Pancreas (tissue), 10 donors: ENCODE data around the gene VWA5B1. TPM values are rescaled to one million over a fixed set of nuclear protein-coding genes. Genes with fewer than 3 reads are reported as not detected.

Source experiments
- ATAC-seq, 4 donors: fragments of 200-7000 bp; cut with Tn5 transposase; one replicate each; pipeline versions ENCODE4 v1.8.0 to v1.9.1; 2020; ENCODE audit warnings: mild to moderate bottlenecking in 4 of 4, moderate library complexity in 4 of 4
- DNase-seq, 6 donors: peaks; one replicate each; pipeline ENCODE4 v3.0.0-alpha.2; 2020
- FAIRE-seq: peaks from 2 replicates; lab custom pipeline; 2012; peaks lifted over from hg19 to GRCh38; lab: Jason Lieb, UNC
- H3K27ac ChIP-seq, 4 donors: fragments of 200-600 bp; sonication (generic); 1 replicate in 3 of 4; 2 replicates in 1 of 4; pipeline versions ENCODE4 v1.5.0 to v1.8.0; 2020
- H3K27me3 ChIP-seq, 4 donors: fragments of 200-600 bp; one replicate each; pipeline ENCODE4 v1.8.0; 2021
- H3K36me3 ChIP-seq, 3 donors: fragments of 200-600 bp; sonication (generic) in 1 of 3; one replicate each; pipeline versions ENCODE4 v1.5.0 to v1.8.0; 2020 to 2021
- H3K4me1 ChIP-seq, 3 donors: fragments of 200-600 bp; one replicate each; pipeline ENCODE4 v1.8.0; 2021
- H3K4me3 ChIP-seq, 4 donors: fragments of 200-600 bp; sonication (generic) in 2 of 4; one replicate each; pipeline versions ENCODE4 v1.5.0 to v1.8.0; 2020 to 2021
- H3K9me3 ChIP-seq, 4 donors: fragments of 200-600 bp; one replicate each; pipeline ENCODE4 v1.8.0; 2021
- WGBS, 2 donors: extraction: QIAGEN DNeasy Blood & Tissue Kit; methylation state at CpG; one replicate each; pipeline ENCODE4 v1.1.7; 2013; 5-methylcytosine and 5-hydroxymethylcytosine counted together
- intact Hi-C, 3 donors: fragments of 100-400 bp; cut with DNase I; formaldehyde crosslinking; loops; one replicate each; pipeline versions ENCODE4 v1.11.1 to v1.14.2; 2022
- polyA plus RNA-seq, 2 donors: library from polyadenylated mRNA; stranded (reverse); fragments of 200-250 nt; gene quantifications; one replicate each; pipeline ENCODE4 v1.2.3, GENCODE V29; 2013
- total RNA-seq, 6 donors: library from RNA; stranded (reverse); fragmentation: NEBNext Ultra II Directional in 4 of 6; extraction: Animal tissue kit (Norgen Biotek cat#: 25700) in 4 of 6; gene quantifications; one replicate each; pipeline versions ENCODE4 v1.2.1 to v1.2.4, GENCODE V29; 2021 to 2023
- TF ChIP-seq, protein P1 (sequence below), 4 donors: fragments of 200-600 bp; sonication (generic) in 3 of 4; IDR thresholded peaks; one replicate each; pipeline versions ENCODE4 v1.5.0 to v1.8.0; 2021; ENCODE audit warnings: antibody characterized with exemption in 4 of 4
- donor health status: healthy with polysubstance abuse.
- donor health status: DM: no; HTN: no; CAD: no; lungs with moderate emphysema.
- donor health status: DM: no; HTN: no; CAD: no.
- donor health status: control.
- donor health status: control.
- donor health status: Bipolar disorder and iron deficiency.
- donor health status: DM: yes; HTN: yes; CAD: no.
- donor health status: DM: no; HTN: no; CAD: no.
- donor health status: DM: no; HTN: no; CAD: no.
- donor health status: DM: yes; HTN: yes; CAD: no.

Gene VWA5B1
- total and polyA plus RNA-seq, 8 donors = 0.16 to 0.70 (median 0.29) TPM; not detected in 1

DNA sequence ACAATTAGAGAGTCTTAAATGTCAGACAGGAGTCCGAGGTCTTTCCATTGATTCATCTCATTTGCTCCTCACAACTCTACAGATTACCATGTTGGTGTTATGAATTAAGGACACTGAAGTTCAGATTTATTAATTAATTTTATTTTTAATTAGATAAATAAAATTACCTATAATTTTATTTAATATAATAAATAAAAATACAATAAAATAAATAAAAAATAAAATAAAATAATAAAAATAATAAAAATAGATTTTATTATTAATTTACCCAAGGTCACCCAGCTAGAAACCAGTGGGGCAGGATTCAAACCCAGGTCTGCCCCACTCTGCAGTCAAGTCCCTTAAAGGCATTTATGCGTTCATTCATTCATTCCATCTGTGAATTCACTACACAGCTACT is 72.2 kb downstream of the VWA5B1 start:
- FAIRE-seq (peak; percentile 64), ATAC-seq (no peak), DNase-seq (no peak)
- H3K27ac ChIP-seq = no peak overlapping the region
- WGBS, 2 donors = 95 to 96% methylated on average over 2 of the region's 2 CpGs
- TF ChIP-seq, protein P1, sequence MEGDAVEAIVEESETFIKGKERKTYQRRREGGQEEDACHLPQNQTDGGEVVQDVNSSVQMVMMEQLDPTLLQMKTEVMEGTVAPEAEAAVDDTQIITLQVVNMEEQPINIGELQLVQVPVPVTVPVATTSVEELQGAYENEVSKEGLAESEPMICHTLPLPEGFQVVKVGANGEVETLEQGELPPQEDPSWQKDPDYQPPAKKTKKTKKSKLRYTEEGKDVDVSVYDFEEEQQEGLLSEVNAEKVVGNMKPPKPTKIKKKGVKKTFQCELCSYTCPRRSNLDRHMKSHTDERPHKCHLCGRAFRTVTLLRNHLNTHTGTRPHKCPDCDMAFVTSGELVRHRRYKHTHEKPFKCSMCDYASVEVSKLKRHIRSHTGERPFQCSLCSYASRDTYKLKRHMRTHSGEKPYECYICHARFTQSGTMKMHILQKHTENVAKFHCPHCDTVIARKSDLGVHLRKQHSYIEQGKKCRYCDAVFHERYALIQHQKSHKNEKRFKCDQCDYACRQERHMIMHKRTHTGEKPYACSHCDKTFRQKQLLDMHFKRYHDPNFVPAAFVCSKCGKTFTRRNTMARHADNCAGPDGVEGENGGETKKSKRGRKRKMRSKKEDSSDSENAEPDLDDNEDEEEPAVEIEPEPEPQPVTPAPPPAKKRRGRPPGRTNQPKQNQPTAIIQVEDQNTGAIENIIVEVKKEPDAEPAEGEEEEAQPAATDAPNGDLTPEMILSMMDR (IDR thresholded peaks at IDR 0.05) = no peak
- H3K27me3 ChIP-seq = peaks cover 0 to 17% (median 4%) of the 10 kb centered on the region in 4 donors
- peaks cover 3 to 20% (median 8%) of the 10 kb centered on the region in 3 donors for H3K4me1 ChIP-seq
- no peaks in the 10 kb centered on the region for H3K36me3 ChIP-seq
- intact Hi-C loops = no loop called here
- H3K4me3 ChIP-seq = no peak overlapping the region
- H3K9me3 ChIP-seq = no peaks in the 10 kb centered on the region

DNA sequence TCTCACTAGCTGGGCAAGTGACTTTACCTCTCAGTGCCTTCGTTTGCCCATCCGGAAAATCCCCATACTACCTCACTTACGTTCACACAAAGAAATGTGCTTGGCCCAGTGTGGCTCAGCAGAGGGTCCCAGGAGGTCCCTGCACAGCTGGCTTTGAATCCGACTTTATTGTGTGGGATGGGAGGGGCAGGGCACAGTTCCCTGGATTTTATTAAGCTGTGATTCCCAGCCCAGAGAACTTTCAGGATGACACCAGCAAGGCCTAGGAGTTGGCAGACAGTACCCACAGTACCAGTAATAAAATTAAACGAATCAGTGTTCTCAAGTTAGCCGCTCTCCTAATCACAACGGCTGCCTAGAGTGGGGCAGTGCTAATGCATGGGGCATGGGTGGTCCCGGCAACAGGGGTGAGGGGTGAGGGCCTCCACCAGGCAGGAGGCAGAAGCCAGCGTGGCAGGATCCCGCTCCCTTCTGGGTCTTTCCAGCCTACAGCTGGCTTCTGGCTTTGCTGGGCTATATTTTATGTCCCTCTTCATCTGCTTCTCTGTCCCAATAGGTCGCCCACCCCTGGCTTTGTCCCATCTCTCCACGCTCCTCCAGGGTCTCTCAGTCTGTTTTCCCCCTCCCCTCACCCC is 74.9 kb downstream of the VWA5B1 start:
- no peak for FAIRE-seq

DNA sequence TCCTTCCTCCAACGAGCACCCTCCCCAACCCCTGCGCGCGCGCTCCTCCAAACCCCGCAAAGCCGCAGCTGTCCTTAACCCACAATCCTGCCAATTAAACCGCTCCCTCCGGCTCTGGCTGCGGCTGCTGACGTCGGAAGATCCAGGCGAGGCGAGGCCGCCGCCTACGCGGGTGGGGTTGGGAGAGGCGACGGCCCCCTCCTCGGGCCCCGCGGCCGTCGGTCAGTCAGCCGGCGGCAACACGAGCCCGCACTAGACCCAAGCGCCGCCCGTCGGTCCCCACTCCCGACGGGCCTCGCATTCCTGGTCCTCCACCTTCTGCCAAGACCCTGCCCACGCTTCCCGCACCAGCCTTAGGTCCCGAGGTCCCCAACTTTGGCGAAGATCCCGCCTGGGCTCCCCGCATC is 75.4 kb downstream of the VWA5B1 start:
- no peaks in the 10 kb centered on the region for H3K36me3 ChIP-seq
- FAIRE-seq (no peak), DNase-seq (peak in 1 of 6 donors; percentile 53), ATAC-seq (peak in 2 of 4 donors; percentile 24 to 29)
- no peak overlapping the region for H3K27ac ChIP-seq
- peaks cover 0 to 20% (median 4%) of the 10 kb centered on the region in 4 donors for H3K27me3 ChIP-seq
- peak overlapping the region in 1 of 4 donors; percentile 36 for H3K4me3 ChIP-seq
- H3K4me1 ChIP-seq = peaks cover 0 to 6% (median 3%) of the 10 kb centered on the region in 3 donors
- 10% methylated on average over 38 to 42 of the region's 42 CpGs for WGBS, 2 donors
- TF ChIP-seq, protein P1 (IDR thresholded peaks at IDR 0.05) = no peak
- no peaks in the 10 kb centered on the region for H3K9me3 ChIP-seq
- intact Hi-C loops = no loop called here

More for the DNA sequence above, 74.9 kb downstream of the VWA5B1 start:
- peaks cover 0 to 6% (median 3%) of the 10 kb centered on the region in 3 donors for H3K4me1 ChIP-seq
- H3K27ac ChIP-seq = no peak overlapping the region
- ATAC-seq (no peak), DNase-seq (no peak)
- peaks cover 0 to 20% (median 4%) of the 10 kb centered on the region in 4 donors for H3K27me3 ChIP-seq
- intact Hi-C loops = no loop called here
- WGBS, 2 donors = 61% methylated on average over 12 of the region's 12 CpGs
- no peaks in the 10 kb centered on the region for H3K36me3 ChIP-seq
- H3K9me3 ChIP-seq = no peaks in the 10 kb centered on the region
- H3K4me3 ChIP-seq = no peak overlapping the region
- TF ChIP-seq, protein P1 (IDR thresholded peaks at IDR 0.05) = no peak

DNA sequence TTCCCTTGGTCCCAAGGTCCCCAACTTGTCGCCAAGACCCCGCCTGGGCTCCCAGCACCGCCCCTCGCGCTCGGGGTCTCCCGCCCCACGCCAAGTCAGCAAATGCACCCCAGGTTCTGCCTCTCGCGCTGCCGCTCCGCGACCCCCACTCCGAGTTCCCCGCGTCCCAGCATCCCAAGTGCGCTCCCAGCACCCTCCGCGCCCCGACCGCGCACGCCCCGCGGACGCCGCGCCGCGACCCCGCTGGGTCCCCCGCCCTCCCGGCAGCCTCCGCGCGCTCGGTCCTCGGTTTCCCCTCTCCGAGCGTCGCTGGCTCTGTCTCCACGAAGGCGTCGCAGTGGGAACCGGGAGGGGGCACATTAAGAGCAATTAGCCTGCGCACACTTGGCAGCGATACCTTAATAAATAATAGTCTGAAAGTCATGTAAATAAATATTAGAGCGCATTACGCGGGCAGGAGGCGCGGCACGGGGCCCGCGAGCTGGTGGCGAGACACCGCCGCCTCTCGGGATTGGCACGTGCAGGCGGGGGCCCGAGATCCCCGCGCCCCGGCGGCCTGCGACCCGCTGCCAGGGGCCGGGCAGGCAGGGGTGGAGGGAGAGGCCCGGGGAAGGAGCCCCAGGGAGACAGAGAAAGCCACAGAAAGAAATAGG is 75.9 kb downstream of the VWA5B1 start:
- Histone ChIP-seq H3K4me1 (peaks cover 0 to 6% (median 3%) of the 10 kb centered on the region in 3 donors), H3K27me3 (peaks cover 0 to 20% (median 4%) of the 10 kb centered on the region in 4 donors), H3K27ac (no peak overlapping the region), H3K9me3 (no peaks in the 10 kb centered on the region), H3K4me3 (peak overlapping the region in 2 of 4 donors; percentile 15 to 36), H3K36me3 (no peaks in the 10 kb centered on the region)
- WGBS, 2 donors = 2% methylated on average over 70 of the region's 70 CpGs
- TF ChIP-seq, protein P1 (IDR thresholded peaks at IDR 0.05) = no peak
- intact Hi-C loops = no loop called here
- FAIRE-seq = no peak
- ATAC-seq = peak; percentile 15 to 45 (median 22)
- DNase-seq = peak in 1 of 6 donors; percentile 51
